Body of pancreas (tissue), 4 donors: ENCODE measurements around the gene RNF213. TPM values are rescaled to one million over a fixed set of nuclear protein-coding genes. Genes with fewer than 3 reads are reported as not detected.
"Not testable (repeated sequence)": the region's sequence is repeated elsewhere in the genome, so short reads cannot be mapped to it uniquely, and the experiment has no call there.

ENCODE experiments used
- ATAC-seq: fragments of 150-250 bp; one replicate; pipeline ENCODE4 v1.9.1; 2016
- DNase-seq, 4 donors: peaks; one replicate each; pipeline ENCODE4 v3.0.0-alpha.2; 2019
- H3K27ac ChIP-seq, 4 donors: fragments of 200-600 bp; sonication (generic); 1 replicate in 3 of 4; 2 replicates in 1 of 4; pipeline versions ENCODE4 v1.5.1 to v1.6.1; 2016 to 2019; ENCODE audit warnings: mild to moderate bottlenecking in 1 of 4, mixed read lengths in 1 of 4, moderate library complexity in 1 of 4
- H3K27me3 ChIP-seq, 2 donors: fragments of 200-600 bp; sonication (generic); one replicate each; pipeline ENCODE4 v1.6.0; 2016; ENCODE audit warnings: mild to moderate bottlenecking in 1 of 2
- H3K36me3 ChIP-seq, 2 donors: fragments of 200-600 bp; sonication (generic); replicated peaks in 1 of 2; 2 replicates each; pipeline ENCODE4 v1.5.1; 2016; ENCODE audit warnings: low read depth in 2 of 2; ENCODE audit not compliant: insufficient read depth in 1 of 2
- H3K4me1 ChIP-seq: fragments of 200-600 bp; sonication (generic); one replicate; pipeline ENCODE4 v1.6.0; 2016
- H3K4me3 ChIP-seq, 2 donors: fragments of 200-600 bp; sonication (generic); 1 replicate in 1 of 2; 2 replicates in 1 of 2; pipeline ENCODE4 v1.5.1; 2016 to 2019
- H3K9me3 ChIP-seq, 3 donors: fragments of 200-600 bp; sonication (generic); 1 replicate in 2 of 3; 2 replicates in 1 of 3; pipeline ENCODE4 v1.5.1; 2016
- CTCF ChIP-seq, 7 experiments: fragments of 450-650 bp in 4 of 7; fragments of 200-600 bp in 3 of 7; sonication (generic) in 3 of 7; IDR thresholded peaks; one replicate each; pipeline ENCODE4 v1.5.1; 2016 to 2019; ENCODE audit warnings: antibody characterized with exemption in 7 of 7
- POLR2A ChIP-seq, 3 donors: fragments of 450-650 bp; IDR thresholded peaks; one replicate each; pipeline ENCODE4 v1.6.1; 2016; ENCODE audit warnings: antibody characterized with exemption in 3 of 3, mild to moderate bottlenecking in 2 of 3
- WGBS, 2 donors: methylation state at CpG; one replicate each; pipeline ENCODE4 v1.1.5; 2017; 5-methylcytosine and 5-hydroxymethylcytosine counted together
- intact Hi-C: fragments of 100-400 bp; cut with DNase I; formaldehyde crosslinking; loops from one replicate; pipeline ENCODE4 v1.15.1; 2023
- total RNA-seq, 2 donors: library from RNA; depleted of rRNA; stranded (reverse); fragments of >200 nt; gene quantifications; one replicate each; pipeline ENCODE4 v1.1.0, GENCODE V29; 2016

The RNF213 gene
- total RNA-seq, 2 donors from 2014 or later = 60.7 to 69.5 TPM

GRCh38 chr17:80295146-80295545 lies 34.5 kb downstream of the RNF213 start:
- no peaks in the 10 kb centered on the region for H3K27me3 ChIP-seq
- WGBS, 2 donors = 70 to 91% methylated on average over 1 to 5 of the region's 5 CpGs
- no peak for ATAC-seq
- H3K9me3 ChIP-seq = no peaks in the 10 kb centered on the region
- peaks cover 31 to 47% of the 10 kb centered on the region in 2 donors for H3K36me3 ChIP-seq
- no peak overlapping the region for H3K27ac ChIP-seq
- intact Hi-C loops = no loop called here
- TF ChIP-seq CTCF (IDR thresholded peaks at IDR 0.05) (no peak), POLR2A (IDR thresholded peaks at IDR 0.05) (no peak)
- no peak overlapping the region for H3K4me3 ChIP-seq
- no peaks in the 10 kb centered on the region for H3K4me1 ChIP-seq
- DNase-seq = no peak

- no peak for ATAC-seq
- Histone ChIP-seq H3K36me3 (peaks cover 26 to 51% of the 10 kb centered on the region in 2 donors), H3K4me3 (no peak overlapping the region), H3K27me3 (no peaks in the 10 kb centered on the region), H3K4me1 (no peaks in the 10 kb centered on the region), H3K9me3 (no peaks in the 10 kb centered on the region), H3K27ac (no peak overlapping the region)
- no peak for DNase-seq
- TF ChIP-seq CTCF (IDR thresholded peaks at IDR 0.05) (no peak), POLR2A (IDR thresholded peaks at IDR 0.05) (no peak)
- intact Hi-C loops = no loop called here
- WGBS, 2 donors = 90 to 93% methylated on average over 6 of the region's 6 CpGs
These were observed 34.9 kb downstream of the RNF213 start for GRCh38 chr17:80295559-80295958.

- Histone ChIP-seq H3K36me3 (peaks cover 23 to 50% of the 10 kb centered on the region in 2 donors), H3K9me3 (no peaks in the 10 kb centered on the region), H3K27me3 (no peaks in the 10 kb centered on the region), H3K27ac (no peak overlapping the region), H3K4me1 (no peaks in the 10 kb centered on the region), H3K4me3 (no peak overlapping the region)
- intact Hi-C loops = no loop called here
- ATAC-seq = no peak
- TF ChIP-seq CTCF (IDR thresholded peaks at IDR 0.05) = no peak
- TF ChIP-seq POLR2A (IDR thresholded peaks at IDR 0.05) = no peak
- no peak for DNase-seq
- 90% methylated on average over 8 to 14 of the region's 14 CpGs for WGBS, 2 donors
These were observed 35.6 kb downstream of the RNF213 start for GRCh38 chr17:80296221-80296620.

- DNase-seq (peak in 1 of 4 donors; percentile 26), ATAC-seq (no peak)
- Histone ChIP-seq H3K36me3 (peaks cover 8 to 47% of the 10 kb centered on the region in 2 donors), H3K27ac (no peak overlapping the region), H3K4me3 (no peak overlapping the region), H3K9me3 (no peaks in the 10 kb centered on the region), H3K4me1 (no peaks in the 10 kb centered on the region), H3K27me3 (no peaks in the 10 kb centered on the region)
- WGBS, 2 donors = 72 to 86% methylated on average over 5 to 19 of the region's 19 CpGs
- intact Hi-C loops = no loop called here
- TF ChIP-seq CTCF (IDR thresholded peaks at IDR 0.05) (no peak), POLR2A (IDR thresholded peaks at IDR 0.05) (no peak)
These were observed 37.4 kb downstream of the RNF213 start for GRCh38 chr17:80297996-80298560.

- H3K4me1 ChIP-seq, intact Hi-C loops, H3K4me3 ChIP-seq, H3K9me3 ChIP-seq, H3K27me3 ChIP-seq, ATAC-seq, H3K27ac ChIP-seq, DNase-seq: not testable (repeated sequence)
- WGBS, 2 donors = 71 to 96% methylated on average over 4 of the region's 4 CpGs
- H3K36me3 ChIP-seq = peaks cover 8 to 46% of the 10 kb centered on the region in 2 donors
These were observed 38.9 kb downstream of the RNF213 start for GRCh38 chr17:80299350-80300100.

GRCh38 chr17:80300756-80301155 lies 40.1 kb downstream of the RNF213 start:
- WGBS, 2 donors = 85 to 100% methylated on average over 2 of the region's 2 CpGs
- intact Hi-C loops, H3K9me3 ChIP-seq, ATAC-seq, H3K27me3 ChIP-seq, H3K27ac ChIP-seq, H3K4me1 ChIP-seq, H3K4me3 ChIP-seq, DNase-seq: not testable (repeated sequence)
- peaks cover 0 to 39% of the 10 kb centered on the region in 2 donors for H3K36me3 ChIP-seq
